ENCODE data around the gene MITF.
"Not testable (repeated sequence)": the region's sequence is repeated elsewhere in the genome, so short reads cannot be mapped to it uniquely, and the experiment has no call there.

Gene MITF

GRCh38 chr3:69784954-69785514, 45.8 kb downstream of the MITF start:
- in situ Hi-C loops (cut with HindIII; ENCODE audit: low sequenced_read_pairs), result no loop called here

GRCh38 chr3:69785769-69786320, 46.6 kb downstream of the MITF start:
- in situ Hi-C loops (cut with HindIII; ENCODE audit: low sequenced_read_pairs), result no loop called here

DNA sequence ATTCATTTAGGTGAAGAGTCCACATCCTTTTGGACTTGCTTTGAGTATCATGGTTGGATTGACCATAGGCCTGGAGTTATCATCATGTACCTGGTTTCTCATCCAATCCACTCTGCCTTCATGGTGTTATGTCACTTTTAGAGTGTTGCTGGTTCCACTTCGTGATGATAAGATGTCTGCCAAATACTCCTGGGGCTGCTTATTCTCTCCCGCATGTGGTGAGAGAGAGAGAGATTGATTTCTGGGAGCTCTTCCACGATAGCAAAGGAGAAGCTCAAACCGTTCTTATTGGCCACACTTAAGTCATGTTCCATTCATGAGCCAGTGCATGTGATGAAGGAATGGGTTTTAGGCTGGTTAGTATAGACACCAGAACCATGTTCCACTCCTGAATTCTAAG, 47.6 kb downstream of the MITF start:
- in situ Hi-C loops (cut with HindIII; ENCODE audit: low sequenced_read_pairs), result no loop called here

DNA sequence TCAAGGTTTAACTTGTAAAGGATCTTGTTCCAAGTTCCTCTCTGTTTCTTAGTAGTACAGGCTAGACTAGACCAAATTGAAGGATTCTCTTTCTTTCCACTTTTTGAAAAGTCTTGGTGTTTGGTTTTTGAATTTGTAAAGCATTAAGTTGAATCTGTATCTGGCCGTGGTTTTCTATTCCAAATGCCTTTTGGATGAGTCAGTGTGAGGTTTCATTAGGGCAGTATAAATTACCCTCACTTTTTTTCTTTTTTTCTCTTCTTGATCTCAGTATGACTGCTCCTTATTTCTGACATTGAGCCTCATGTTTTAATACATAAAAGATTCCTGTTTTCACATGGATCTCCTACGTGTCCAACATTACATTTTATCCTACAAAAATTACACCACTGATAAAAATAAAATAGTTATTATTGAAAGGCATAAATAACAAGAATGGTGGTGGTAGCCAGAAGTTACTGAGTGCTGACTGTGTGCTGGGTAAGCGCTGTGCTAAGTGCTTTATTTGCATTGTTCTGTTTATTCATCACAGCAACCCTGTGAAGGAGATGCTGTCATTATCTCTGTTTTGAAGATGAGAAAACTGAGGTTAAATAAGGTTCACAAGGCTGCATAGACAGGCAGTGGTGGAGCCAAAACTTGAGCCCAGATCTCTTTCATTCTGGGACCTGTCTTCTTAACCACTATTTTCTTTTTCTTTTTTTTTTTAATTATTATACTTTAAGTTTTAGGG, 48.3 kb downstream of the MITF start:
- in situ Hi-C loops (cut with HindIII; ENCODE audit: low sequenced_read_pairs), result no loop called here

GRCh38 chr3:69791106-69791505, 51.8 kb downstream of the MITF start:
- in situ Hi-C loops (cut with HindIII; ENCODE audit: low sequenced_read_pairs), result no loop called here

DNA sequence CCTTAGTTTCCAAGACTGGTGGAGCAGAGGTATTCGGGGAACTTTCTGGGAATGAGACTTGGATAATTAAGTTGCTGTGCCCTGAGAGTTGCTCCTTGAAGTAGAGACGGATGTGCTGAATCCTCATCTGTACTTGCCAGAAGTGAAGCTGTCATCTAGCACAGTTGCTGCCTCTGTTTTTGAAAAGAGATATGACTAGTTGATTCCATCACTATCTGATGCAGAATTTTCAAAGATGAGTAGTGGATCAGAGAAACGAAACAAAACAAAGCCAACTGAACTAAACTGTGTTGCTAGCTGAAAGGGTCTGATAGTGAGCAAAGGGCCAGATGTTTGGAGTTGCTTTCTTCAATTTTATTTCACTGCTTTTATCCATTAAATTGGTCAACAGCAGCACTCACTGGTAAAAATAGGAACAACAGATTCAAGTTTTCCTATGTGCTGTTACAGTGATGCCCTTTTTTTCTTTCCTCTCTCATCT, 52.7 kb downstream of the MITF start:
- in situ Hi-C loops (cut with HindIII; ENCODE audit: low sequenced_read_pairs), result no loop called here

GRCh38 chr3:69796126-69796525, 56.9 kb downstream of the MITF start:
- in situ Hi-C loops (cut with HindIII; ENCODE audit: low sequenced_read_pairs), result not testable (repeated sequence)

DNA sequence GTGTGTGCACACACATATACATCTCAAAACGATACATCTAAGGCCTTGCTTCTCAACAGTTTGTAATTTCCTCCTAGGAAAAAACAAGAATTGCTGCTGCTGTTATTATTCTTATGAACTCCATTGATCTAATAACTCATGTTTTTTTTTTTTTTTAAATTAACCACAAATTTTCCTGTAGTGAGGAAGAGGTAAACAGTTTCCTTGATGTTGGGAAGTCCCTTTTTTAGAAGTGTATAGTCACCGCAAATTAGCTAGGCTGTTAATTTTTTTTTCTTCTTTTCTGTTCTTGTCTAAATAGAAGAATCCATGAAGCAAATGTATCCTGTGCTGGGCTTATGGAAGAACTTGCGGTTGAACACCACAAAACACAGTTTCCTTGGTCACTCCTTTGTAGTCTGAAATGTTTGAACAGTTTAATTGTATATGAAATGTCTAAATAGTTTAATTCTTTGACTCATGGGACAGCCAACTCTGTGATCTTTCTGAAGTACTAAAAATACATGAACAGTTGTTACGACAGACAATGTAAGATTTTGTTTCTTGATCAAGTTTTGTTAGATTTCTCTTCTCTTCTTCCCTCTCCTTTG, 64.5 kb downstream of the MITF start:
- in situ Hi-C loops (cut with HindIII; ENCODE audit: low sequenced_read_pairs), result no loop called here

DNA sequence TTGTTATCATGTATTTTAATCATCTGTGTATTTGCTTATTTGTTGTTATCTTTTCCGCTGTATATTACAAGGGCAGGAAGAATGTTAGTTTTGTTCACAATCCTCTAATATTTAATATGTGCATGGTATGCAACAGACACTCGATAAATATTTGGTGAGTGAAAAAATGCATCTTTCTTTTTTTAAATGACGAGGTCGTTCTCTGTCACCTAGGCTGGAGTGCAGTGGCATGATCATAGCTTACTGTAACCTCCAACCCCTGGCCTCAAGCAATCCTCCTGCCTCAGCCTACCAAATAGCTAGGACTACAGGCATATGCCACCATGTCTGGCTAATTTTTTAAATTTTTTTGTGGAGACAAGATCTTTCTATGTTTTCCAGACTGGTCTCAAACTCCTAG, 66.2 kb downstream of the MITF start:
- in situ Hi-C loops (cut with HindIII; ENCODE audit: low sequenced_read_pairs), result no loop called here

GRCh38 chr3:69806735-69807438, 67.6 kb downstream of the MITF start:
- in situ Hi-C loops (cut with HindIII; ENCODE audit: low sequenced_read_pairs), result no loop called here

DNA sequence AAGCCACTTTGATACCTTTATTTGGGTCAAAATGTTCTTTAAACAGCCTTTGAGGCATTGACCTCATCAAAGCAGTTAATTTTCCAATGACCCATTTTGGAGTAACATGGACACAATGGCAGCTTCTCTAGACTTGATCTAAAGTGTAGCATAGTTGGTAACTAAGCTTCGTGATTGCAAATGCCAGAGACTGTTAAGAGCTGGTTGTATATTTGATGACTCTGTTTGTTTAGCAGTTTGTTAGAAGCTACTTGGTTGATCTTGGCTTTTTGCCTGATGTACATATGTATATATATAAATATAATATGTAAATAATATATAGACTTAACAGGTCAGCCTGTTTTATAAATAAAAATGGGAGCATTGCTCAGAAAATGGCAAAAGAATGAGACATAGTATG, 68.4 kb downstream of the MITF start:
- in situ Hi-C loops (cut with HindIII; ENCODE audit: low sequenced_read_pairs), result no loop called here

DNA sequence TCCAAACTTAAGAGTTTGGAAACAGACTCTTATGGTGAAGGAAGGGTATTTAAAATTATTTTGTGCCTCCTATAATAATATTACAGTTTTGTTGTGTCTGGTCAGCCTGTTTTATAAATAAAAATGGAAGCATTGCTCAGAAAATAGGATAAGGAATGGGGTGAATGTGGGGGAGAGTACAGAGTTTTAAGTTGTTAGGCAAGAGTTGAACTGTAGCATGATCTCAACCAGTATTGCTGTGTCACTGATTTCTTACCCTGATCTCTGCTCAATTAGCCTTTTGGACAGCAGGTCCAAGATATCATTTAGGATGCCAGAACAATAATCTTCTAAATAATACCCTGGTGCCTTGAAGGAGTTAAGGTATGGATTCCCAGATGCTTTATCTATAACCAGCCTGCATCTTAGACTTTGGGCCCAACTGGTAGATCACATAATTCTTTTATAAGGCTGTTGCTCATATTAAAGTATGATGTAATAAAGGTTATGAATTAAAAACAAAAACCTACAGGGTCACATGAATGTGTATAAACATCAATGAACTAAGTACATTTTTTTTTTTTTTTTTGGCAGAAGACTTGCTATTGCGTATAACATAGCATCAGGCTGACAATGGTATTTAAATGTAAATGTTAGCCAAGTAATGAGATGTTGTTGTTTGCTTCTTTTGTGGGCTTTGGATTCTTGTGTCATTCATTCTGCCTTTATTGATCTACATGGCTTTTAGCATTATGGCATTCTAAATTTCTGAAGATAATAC, 70.0 kb downstream of the MITF start:
- in situ Hi-C loops (cut with HindIII; ENCODE audit: low sequenced_read_pairs), result no loop called here

- in situ Hi-C loops (cut with HindIII; ENCODE audit: low sequenced_read_pairs), result loop anchor here (5.0 kb wide), 1 partner anchor 101 kb away; no protein-coding TSS in a partner anchor
These were observed 72.5 kb downstream of the MITF start for GRCh38 chr3:69811452-69812401.

- in situ Hi-C loops (cut with HindIII; ENCODE audit: low sequenced_read_pairs), result no loop called here
These were observed 76.7 kb downstream of the MITF start for GRCh38 chr3:69815970-69816369.

DNA sequence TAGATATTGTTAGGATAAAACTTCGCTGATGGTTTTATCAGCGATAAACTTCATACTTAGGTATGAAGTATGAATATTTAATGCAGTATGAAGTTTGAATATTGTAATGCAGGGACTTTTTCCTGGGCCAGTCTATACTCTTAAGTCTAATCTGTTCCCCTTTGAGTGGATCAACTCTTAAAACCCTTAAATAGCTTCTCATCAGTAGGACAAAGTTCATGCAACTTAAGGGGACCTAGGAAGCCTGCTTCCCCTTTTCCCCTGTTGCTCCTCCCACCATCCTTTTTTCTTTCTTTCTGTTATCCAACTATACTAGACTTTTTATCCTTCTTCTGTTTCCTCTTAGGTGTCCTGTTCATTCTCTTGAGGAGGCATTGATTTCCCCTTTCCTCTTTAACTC, 78.7 kb downstream of the MITF start:
- in situ Hi-C loops (cut with HindIII; ENCODE audit: low sequenced_read_pairs), result no loop called here

GRCh38 chr3:69819282-69819681, 80.0 kb downstream of the MITF start:
- in situ Hi-C loops (cut with HindIII; ENCODE audit: low sequenced_read_pairs), result no loop called here

DNA sequence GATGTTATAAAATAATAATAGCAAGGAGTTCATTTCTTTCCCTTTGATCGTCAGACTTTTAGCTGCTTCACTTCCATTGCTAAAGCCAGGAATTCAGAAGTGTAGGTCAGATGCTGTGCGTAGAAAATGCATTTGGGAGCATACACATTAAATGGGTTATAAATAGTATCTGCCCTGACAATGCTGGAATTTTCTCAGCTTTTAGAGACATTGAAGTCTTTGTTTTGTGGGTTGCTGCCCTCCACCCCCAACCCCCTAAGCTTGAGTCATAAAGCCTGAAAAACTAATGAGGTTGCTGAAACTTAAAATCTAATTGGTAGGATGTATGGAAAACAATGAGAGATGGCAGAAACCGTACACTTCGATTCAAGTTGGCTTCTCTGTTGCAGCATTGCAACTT, 81.9 kb downstream of the MITF start:
- in situ Hi-C loops (cut with HindIII; ENCODE audit: low sequenced_read_pairs), result no loop called here

DNA sequence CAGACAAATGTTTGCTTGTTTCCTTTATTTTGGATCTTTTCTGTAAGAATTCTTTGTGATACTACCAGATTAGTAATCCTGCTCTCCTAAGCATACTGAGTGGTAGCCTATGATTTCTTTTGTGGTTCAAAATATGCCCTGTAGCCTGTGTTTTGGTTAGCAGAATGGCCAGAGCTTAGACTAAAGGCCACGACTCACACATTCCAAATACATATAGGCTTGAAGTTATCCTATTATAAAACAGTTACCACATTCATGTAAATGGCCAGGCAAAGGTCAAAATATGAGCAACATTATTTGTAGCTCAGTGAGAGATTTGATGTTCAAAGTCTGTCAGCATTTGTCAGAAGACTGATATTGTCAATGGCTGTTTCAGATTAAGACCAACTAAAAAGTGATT, 84.5 kb downstream of the MITF start:
- in situ Hi-C loops (cut with HindIII; ENCODE audit: low sequenced_read_pairs), result no loop called here

DNA sequence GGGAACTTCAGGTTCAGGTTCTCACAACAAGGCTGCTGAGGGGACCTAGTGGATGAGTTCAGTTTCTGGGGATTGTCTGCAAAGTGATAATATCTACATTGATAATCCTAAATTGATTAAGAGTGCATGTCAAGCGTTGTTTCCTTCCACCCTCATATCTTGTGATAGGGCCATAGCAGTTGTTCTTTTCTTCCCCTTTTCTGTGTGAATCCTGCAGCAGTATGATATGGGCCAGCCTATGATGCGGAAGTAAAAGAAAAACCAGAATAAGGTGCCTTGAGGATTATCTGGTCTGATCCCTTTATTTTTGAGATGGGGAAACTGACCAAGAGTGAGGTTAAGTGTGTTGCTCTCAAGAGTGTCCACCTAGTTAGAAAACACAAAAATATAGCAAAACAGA, 86.2 kb downstream of the MITF start:
- in situ Hi-C loops (cut with HindIII; ENCODE audit: low sequenced_read_pairs), result no loop called here

DNA sequence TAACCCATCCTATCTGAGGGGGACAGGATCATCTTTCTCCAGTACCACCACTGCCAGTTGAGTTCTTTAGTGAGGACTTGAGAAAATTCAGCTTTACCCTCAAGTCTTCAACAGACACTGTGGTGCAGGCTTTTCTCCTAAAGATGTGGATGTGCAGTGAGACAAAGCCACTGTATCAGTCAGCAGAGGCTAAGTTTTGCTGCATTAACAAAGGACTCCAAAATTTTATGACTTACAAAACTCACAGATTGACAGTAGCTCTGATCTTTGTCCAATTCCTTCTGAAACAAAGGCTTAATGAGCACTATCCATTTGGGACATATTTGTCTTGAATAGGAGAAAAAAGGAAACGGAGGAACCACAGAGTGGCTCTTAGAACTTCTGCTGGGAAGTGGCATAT, 87.9 kb downstream of the MITF start:
- in situ Hi-C loops (cut with HindIII; ENCODE audit: low sequenced_read_pairs), result no loop called here
